HG03064 (cell line): ENCODE measurements around the gene PALMD.

Experiments
- ATAC-seq: cut with Tn5 transposase; IDR thresholded peaks from one replicate; pipeline ENCODE4 v1.9.1; 2021; ENCODE audit warnings: low read depth; ENCODE audit not compliant: unreplicated experiment

Gene PALMD

DNA sequence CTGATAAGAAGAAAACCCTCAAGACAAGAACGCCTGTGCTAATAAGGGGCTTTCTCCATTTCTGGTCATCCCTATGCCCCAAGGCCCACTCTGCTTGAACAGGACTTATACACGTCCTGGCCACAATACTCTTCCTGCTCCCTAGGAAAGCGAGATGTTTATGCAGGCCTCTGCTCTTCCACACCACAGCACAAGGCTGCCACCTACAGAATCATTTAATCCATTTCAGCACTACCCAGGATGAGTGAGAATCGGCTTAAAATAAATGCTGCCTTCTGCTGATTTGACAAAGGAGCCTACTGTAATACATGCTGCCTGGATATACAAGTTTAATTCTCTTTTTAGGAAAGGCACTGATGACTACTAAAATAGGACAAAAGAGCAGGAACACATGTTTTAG, 91.1 kb downstream of the PALMD start:
- ATAC-seq: no peak

DNA sequence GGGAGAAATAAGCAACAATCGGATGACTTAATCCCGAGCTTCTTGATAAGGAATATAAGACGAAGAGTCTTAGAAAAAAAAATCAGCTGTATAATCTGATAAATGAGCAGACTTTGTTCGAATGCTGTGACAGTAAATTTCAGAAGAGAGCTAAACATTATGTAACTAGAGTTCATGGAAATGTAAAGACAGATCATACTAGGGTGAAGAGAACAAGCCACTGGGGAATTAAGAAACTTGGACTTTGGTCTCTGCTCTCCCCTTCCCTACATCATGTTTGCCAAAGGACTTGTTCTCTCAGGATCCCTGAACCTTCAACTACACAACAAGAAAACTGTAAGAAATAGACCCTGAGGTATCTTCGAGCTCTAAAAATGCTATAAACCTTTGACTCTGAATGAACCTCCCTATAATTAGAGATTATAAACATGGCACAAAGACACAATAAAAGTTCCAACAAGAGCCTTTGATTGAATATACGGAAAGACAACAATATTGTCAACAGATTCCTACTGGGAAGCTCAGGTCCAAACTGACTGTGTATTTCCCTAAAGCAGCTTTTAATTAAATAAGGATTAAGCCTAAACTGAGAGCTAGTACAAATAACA, 93.0 kb downstream of the PALMD start:
- ATAC-seq: no peak

DNA sequence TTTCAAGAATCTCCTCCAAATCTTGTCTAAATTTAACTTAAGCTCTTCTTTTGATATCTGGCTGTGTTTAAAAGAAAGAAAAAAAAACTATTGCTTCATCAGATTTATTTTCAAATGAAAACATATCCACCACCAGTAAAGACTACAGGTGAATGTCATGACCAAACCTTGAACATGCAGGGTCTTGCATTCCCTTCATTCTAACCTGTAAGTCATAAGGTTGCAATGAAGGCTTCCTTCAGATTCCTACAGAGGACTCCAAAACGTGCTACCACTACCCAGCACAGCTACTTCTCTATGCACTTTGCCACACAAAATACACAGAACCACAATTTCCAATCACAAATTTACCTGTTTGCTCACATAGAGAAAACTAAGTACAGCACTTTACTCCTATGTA, 94.2 kb downstream of the PALMD start:
- ATAC-seq: no peak
